Esophagus squamous epithelium (tissue), 4 donors: ENCODE measurements around the gene FAM3C.

Source experiments
- CTCF ChIP-seq, 6 experiments: fragments of 450-650 bp in 4 of 6; fragments of 200-600 bp in 2 of 6; sonication (generic) in 2 of 6; IDR thresholded peaks; one replicate each; pipeline ENCODE4 v1.5.1; 2016 to 2019; ENCODE audit warnings: antibody characterized with exemption in 6 of 6, mild to moderate bottlenecking in 4 of 6, moderate library complexity in 4 of 6
- POLR2A ChIP-seq, 4 donors: fragments of 450-650 bp; IDR thresholded peaks; one replicate each; pipeline ENCODE4 v1.6.1; 2017; ENCODE audit warnings: antibody characterized with exemption in 4 of 4, mild to moderate bottlenecking in 4 of 4, moderate library complexity in 3 of 4

DNA sequence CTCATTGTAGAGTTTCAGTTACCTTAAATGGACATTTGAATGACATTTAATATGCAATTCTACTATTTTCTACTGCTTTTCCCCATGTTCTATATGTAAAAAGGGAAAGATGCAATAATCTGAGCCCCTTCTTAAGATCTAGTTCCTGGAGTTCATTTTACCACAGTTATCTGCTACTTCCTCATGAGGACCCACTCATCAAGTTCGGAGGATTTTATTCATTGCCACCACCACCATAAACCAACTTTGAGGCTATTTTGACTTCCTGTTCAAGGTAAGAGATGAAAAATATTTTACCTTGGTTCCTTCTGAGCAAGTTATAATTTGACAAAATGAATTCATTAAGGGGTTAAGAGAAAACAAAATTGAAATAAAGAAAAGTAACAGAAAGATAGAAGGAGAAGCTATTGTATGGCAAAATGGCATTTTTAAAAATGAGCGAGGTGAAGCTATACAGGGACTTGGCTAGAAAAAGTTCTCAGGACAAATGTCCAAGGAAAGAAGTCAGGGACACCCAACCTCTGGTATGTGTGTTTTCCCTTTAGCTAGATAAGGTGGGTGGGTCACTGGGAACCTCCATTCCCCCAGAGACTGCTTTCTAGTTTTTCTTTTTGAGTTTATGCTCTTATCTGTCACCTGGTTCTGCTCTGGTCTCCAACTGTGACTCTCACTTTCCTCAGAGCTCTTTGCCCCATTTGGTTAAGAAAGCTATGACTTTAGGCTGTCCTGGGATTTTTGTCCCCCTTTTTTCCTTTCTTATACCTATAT is 14.9 kb upstream of the FAM3C start:
- TF ChIP-seq POLR2A (IDR thresholded peaks at IDR 0.05) (no peak), CTCF (IDR thresholded peaks at IDR 0.05) (no peak)
